Activated naive CD4-positive, alpha-beta T cell treated with anti-CD3 and anti-CD28 coated beads for 36 hours (primary cell): Measurements from ENCODE around the gene TBX18. TPM values are rescaled to one million over a fixed set of nuclear protein-coding genes. Genes with fewer than 3 reads are reported as not detected.

Source experiments
- CTCF ChIA-PET: fragments of 350-600 bp; sonication (Branson Sonifier 250); formaldehyde crosslinking; loops from one replicate; lab custom pipeline; 2021; ENCODE audit warnings: antibody characterized with exemption; lab: Charles Lee
- DNase-seq: peaks from one replicate; pipeline ENCODE4 v3.0.0-alpha.2; 2020
- H3K27ac Mint-ChIP-seq: one replicate; pipeline ENCODE4 v1.8.0; 2021; ENCODE audit warnings: mild to moderate bottlenecking, mixed read lengths
- H3K27me3 Mint-ChIP-seq: one replicate; pipeline ENCODE4 v1.8.0; 2021; ENCODE audit warnings: low read depth, mixed read lengths
- H3K36me3 Mint-ChIP-seq: one replicate; pipeline ENCODE4 v1.8.0; 2021; ENCODE audit warnings: low read depth, mixed read lengths
- H3K4me1 Mint-ChIP-seq: one replicate; pipeline ENCODE4 v1.8.0; 2021; ENCODE audit warnings: low read depth, mixed read lengths
- H3K4me3 Mint-ChIP-seq: one replicate; pipeline ENCODE4 v1.8.0; 2021; ENCODE audit warnings: mild to moderate bottlenecking, moderate library complexity, mixed read lengths
- H3K9me3 Mint-ChIP-seq: one replicate; pipeline ENCODE4 v1.8.0; 2021; ENCODE audit warnings: mixed read lengths
- intact Hi-C: fragments of 100-400 bp; cut with micrococcal nuclease; formaldehyde crosslinking; loops from one replicate; pipeline ENCODE4 v1.15.1; 2023
- total RNA-seq, 2 experiments: library from RNA; stranded (reverse); gene quantifications; one replicate each; pipeline ENCODE4 v1.2.3, GENCODE V29; 2021

TBX18 gene
- total RNA-seq, 2 experiments from 2014 or later, result not detected

- H3K4me1 Mint-ChIP-seq, result no peaks in the 10 kb centered on the region
- H3K27me3 Mint-ChIP-seq, result no peaks in the 10 kb centered on the region
- H3K27ac Mint-ChIP-seq, result no peak overlapping the region
- H3K9me3 Mint-ChIP-seq, result no peaks in the 10 kb centered on the region
- no peak overlapping the region for H3K4me3 Mint-ChIP-seq
- H3K36me3 Mint-ChIP-seq, result no peaks in the 10 kb centered on the region
- intact Hi-C loops, result no loop called here
- peak; percentile 5 for DNase-seq
- CTCF ChIA-PET, result interaction anchor here (0.7 kb wide), 1 partner anchor 960 kb away, joined by 3 read pairs; no protein-coding TSS in a partner anchor
Observed at GRCh38 chr6:84685983-84686584, 78.3 kb downstream of the TBX18 start.

GRCh38 chr6:84681693-84682326 is 82.6 kb downstream of the TBX18 start:
- no peaks in the 10 kb centered on the region for H3K36me3 Mint-ChIP-seq
- H3K27me3 Mint-ChIP-seq, result no peaks in the 10 kb centered on the region
- no peak overlapping the region for H3K4me3 Mint-ChIP-seq
- CTCF ChIA-PET, result no interaction called here
- no peak for DNase-seq
- no peaks in the 10 kb centered on the region for H3K9me3 Mint-ChIP-seq
- intact Hi-C loops, result no loop called here
- no peaks in the 10 kb centered on the region for H3K4me1 Mint-ChIP-seq
- H3K27ac Mint-ChIP-seq, result no peak overlapping the region

- no peaks in the 10 kb centered on the region for H3K4me1 Mint-ChIP-seq
- H3K9me3 Mint-ChIP-seq, result no peaks in the 10 kb centered on the region
- intact Hi-C loops, result no loop called here
- H3K27ac Mint-ChIP-seq, result no peak overlapping the region
- H3K27me3 Mint-ChIP-seq, result no peaks in the 10 kb centered on the region
- CTCF ChIA-PET, result no interaction called here
- no peak overlapping the region for H3K4me3 Mint-ChIP-seq
- no peak for DNase-seq
- no peaks in the 10 kb centered on the region for H3K36me3 Mint-ChIP-seq
Observed at GRCh38 chr6:84675651-84676050, 88.7 kb downstream of the TBX18 start.

GRCh38 chr6:84674395-84674794 is 90.0 kb downstream of the TBX18 start:
- no peaks in the 10 kb centered on the region for H3K36me3 Mint-ChIP-seq
- DNase-seq, result no peak
- no peak overlapping the region for H3K27ac Mint-ChIP-seq
- H3K4me1 Mint-ChIP-seq, result no peaks in the 10 kb centered on the region
- no peak overlapping the region for H3K4me3 Mint-ChIP-seq
- H3K9me3 Mint-ChIP-seq, result no peaks in the 10 kb centered on the region
- CTCF ChIA-PET, result no interaction called here
- H3K27me3 Mint-ChIP-seq, result no peaks in the 10 kb centered on the region
- intact Hi-C loops, result no loop called here

- intact Hi-C loops, result no loop called here
- no peaks in the 10 kb centered on the region for H3K9me3 Mint-ChIP-seq
- H3K4me1 Mint-ChIP-seq, result no peaks in the 10 kb centered on the region
- no peaks in the 10 kb centered on the region for H3K27me3 Mint-ChIP-seq
- H3K27ac Mint-ChIP-seq, result no peak overlapping the region
- no peak for DNase-seq
- no peaks in the 10 kb centered on the region for H3K36me3 Mint-ChIP-seq
- no peak overlapping the region for H3K4me3 Mint-ChIP-seq
- CTCF ChIA-PET, result no interaction called here
Observed at GRCh38 chr6:84671183-84671582, 93.2 kb downstream of the TBX18 start.

- no peak for DNase-seq
- no peaks in the 10 kb centered on the region for H3K4me1 Mint-ChIP-seq
- no peak overlapping the region for H3K27ac Mint-ChIP-seq
- no peak overlapping the region for H3K4me3 Mint-ChIP-seq
- H3K36me3 Mint-ChIP-seq, result no peaks in the 10 kb centered on the region
- intact Hi-C loops, result no loop called here
- CTCF ChIA-PET, result no interaction called here
- H3K9me3 Mint-ChIP-seq, result no peaks in the 10 kb centered on the region
- H3K27me3 Mint-ChIP-seq, result no peaks in the 10 kb centered on the region
Observed at GRCh38 chr6:84669945-84670344, 94.5 kb downstream of the TBX18 start.

- no peaks in the 10 kb centered on the region for H3K27me3 Mint-ChIP-seq
- intact Hi-C loops, result no loop called here
- H3K27ac Mint-ChIP-seq, result no peak overlapping the region
- no peaks in the 10 kb centered on the region for H3K36me3 Mint-ChIP-seq
- DNase-seq, result no peak
- no peaks in the 10 kb centered on the region for H3K9me3 Mint-ChIP-seq
- CTCF ChIA-PET, result no interaction called here
- no peaks in the 10 kb centered on the region for H3K4me1 Mint-ChIP-seq
- no peak overlapping the region for H3K4me3 Mint-ChIP-seq
Observed at GRCh38 chr6:84667252-84668213, 96.9 kb downstream of the TBX18 start.

- CTCF ChIA-PET, result no interaction called here
- no peaks in the 10 kb centered on the region for H3K36me3 Mint-ChIP-seq
- DNase-seq, result no peak
- no peak overlapping the region for H3K4me3 Mint-ChIP-seq
- H3K27ac Mint-ChIP-seq, result no peak overlapping the region
- intact Hi-C loops, result no loop called here
- H3K4me1 Mint-ChIP-seq, result no peaks in the 10 kb centered on the region
- H3K9me3 Mint-ChIP-seq, result no peaks in the 10 kb centered on the region
- no peaks in the 10 kb centered on the region for H3K27me3 Mint-ChIP-seq
Observed at GRCh38 chr6:84665401-84665800, 99.0 kb downstream of the TBX18 start.

- CTCF ChIA-PET, result no interaction called here
- intact Hi-C loops, result no loop called here
- no peaks in the 10 kb centered on the region for H3K9me3 Mint-ChIP-seq
- H3K27me3 Mint-ChIP-seq, result no peaks in the 10 kb centered on the region
- no peak overlapping the region for H3K27ac Mint-ChIP-seq
- no peaks in the 10 kb centered on the region for H3K36me3 Mint-ChIP-seq
- no peak for DNase-seq
- no peak overlapping the region for H3K4me3 Mint-ChIP-seq
- no peaks in the 10 kb centered on the region for H3K4me1 Mint-ChIP-seq
Observed at GRCh38 chr6:84663866-84664265, 100.5 kb downstream of the TBX18 start.

- intact Hi-C loops, result no loop called here
- H3K4me1 Mint-ChIP-seq, result no peaks in the 10 kb centered on the region
- CTCF ChIA-PET, result no interaction called here
- no peaks in the 10 kb centered on the region for H3K9me3 Mint-ChIP-seq
- H3K27ac Mint-ChIP-seq, result no peak overlapping the region
- no peaks in the 10 kb centered on the region for H3K27me3 Mint-ChIP-seq
- H3K4me3 Mint-ChIP-seq, result no peak overlapping the region
- no peak for DNase-seq
- no peaks in the 10 kb centered on the region for H3K36me3 Mint-ChIP-seq
Observed at GRCh38 chr6:84657486-84657885, 106.9 kb downstream of the TBX18 start.

- intact Hi-C loops, result no loop called here
- CTCF ChIA-PET, result no interaction called here
- no peaks in the 10 kb centered on the region for H3K27me3 Mint-ChIP-seq
- H3K4me1 Mint-ChIP-seq, result no peaks in the 10 kb centered on the region
- no peak overlapping the region for H3K27ac Mint-ChIP-seq
- DNase-seq, result no peak
- no peaks in the 10 kb centered on the region for H3K36me3 Mint-ChIP-seq
- no peaks in the 10 kb centered on the region for H3K9me3 Mint-ChIP-seq
- H3K4me3 Mint-ChIP-seq, result no peak overlapping the region
Observed at GRCh38 chr6:84657025-84657424, 107.4 kb downstream of the TBX18 start.

- H3K36me3 Mint-ChIP-seq, result no peaks in the 10 kb centered on the region
- H3K27ac Mint-ChIP-seq, result no peak overlapping the region
- H3K27me3 Mint-ChIP-seq, result no peaks in the 10 kb centered on the region
- intact Hi-C loops, result no loop called here
- CTCF ChIA-PET, result no interaction called here
- H3K4me3 Mint-ChIP-seq, result no peak overlapping the region
- H3K9me3 Mint-ChIP-seq, result no peaks in the 10 kb centered on the region
- no peak for DNase-seq
- no peaks in the 10 kb centered on the region for H3K4me1 Mint-ChIP-seq
Observed at GRCh38 chr6:84653027-84653551, 111.3 kb downstream of the TBX18 start.
